Duodenal mucosa (tissue), 2 donors: Measurements from ENCODE around the gene LCN2.
"Not testable (repeated sequence)": the region's sequence is repeated elsewhere in the genome, so short reads cannot be mapped to it uniquely, and the experiment has no call there.

Experiments used
- H3K27ac ChIP-seq: one replicate; pipeline ENCODE4 v1.7.0; 2013; ENCODE audit warnings: low read depth, low read length
- H3K27me3 ChIP-seq, 2 donors: one replicate each; pipeline ENCODE4 v1.7.0; 2013; ENCODE audit warnings: low read length in 2 of 2, control low read depth in 1 of 2; ENCODE audit not compliant: insufficient read depth in 2 of 2, control insufficient read depth in 1 of 2
- H3K36me3 ChIP-seq, 2 donors: one replicate each; pipeline ENCODE4 v1.7.0; 2013; ENCODE audit warnings: low read length in 2 of 2, control low read depth in 1 of 2; ENCODE audit not compliant: insufficient read depth in 2 of 2, control insufficient read depth in 1 of 2
- H3K4me1 ChIP-seq, 2 donors: one replicate each; pipeline ENCODE4 v1.7.0; 2013; ENCODE audit warnings: low read length in 2 of 2, control low read depth in 1 of 2; ENCODE audit not compliant: insufficient read depth in 2 of 2, control insufficient read depth in 1 of 2
- H3K4me3 ChIP-seq, 2 donors: one replicate each; pipeline ENCODE4 v1.7.0; 2013; ENCODE audit warnings: low read length in 2 of 2, low read depth in 1 of 2
- H3K9ac ChIP-seq, 2 donors: one replicate each; pipeline ENCODE4 v1.7.0; 2013; ENCODE audit warnings: low read length in 2 of 2, low read depth in 1 of 2
- H3K9me3 ChIP-seq, 2 donors: one replicate each; pipeline ENCODE4 v1.7.0; 2013; ENCODE audit warnings: low read length in 2 of 2, control low read depth in 1 of 2; ENCODE audit not compliant: control insufficient read depth in 1 of 2

The LCN2 gene

GRCh38 chr9:128105538-128106175 is 43.6 kb upstream of the LCN2 start:
- Histone ChIP-seq H3K4me3 (no peak overlapping the region), H3K9me3 (no peaks in the 10 kb centered on the region), H3K36me3 (peaks cover 32 to 69% of the 10 kb centered on the region in 2 donors), H3K27me3 (no peaks in the 10 kb centered on the region), H3K9ac (no peak overlapping the region), H3K4me1 (peaks cover 34 to 44% of the 10 kb centered on the region in 2 donors), H3K27ac (no peak overlapping the region)

- no peak overlapping the region for H3K4me3 ChIP-seq
- H3K9me3 ChIP-seq, result no peaks in the 10 kb centered on the region
- peaks cover 32 to 65% of the 10 kb centered on the region in 2 donors for H3K36me3 ChIP-seq
- H3K9ac ChIP-seq, result no peak overlapping the region
- no peak overlapping the region for H3K27ac ChIP-seq
- H3K27me3 ChIP-seq, result no peaks in the 10 kb centered on the region
- H3K4me1 ChIP-seq, result peaks cover 27 to 37% of the 10 kb centered on the region in 2 donors
These were observed 42.9 kb upstream of the LCN2 start for GRCh38 chr9:128106181-128106939.

DNA sequence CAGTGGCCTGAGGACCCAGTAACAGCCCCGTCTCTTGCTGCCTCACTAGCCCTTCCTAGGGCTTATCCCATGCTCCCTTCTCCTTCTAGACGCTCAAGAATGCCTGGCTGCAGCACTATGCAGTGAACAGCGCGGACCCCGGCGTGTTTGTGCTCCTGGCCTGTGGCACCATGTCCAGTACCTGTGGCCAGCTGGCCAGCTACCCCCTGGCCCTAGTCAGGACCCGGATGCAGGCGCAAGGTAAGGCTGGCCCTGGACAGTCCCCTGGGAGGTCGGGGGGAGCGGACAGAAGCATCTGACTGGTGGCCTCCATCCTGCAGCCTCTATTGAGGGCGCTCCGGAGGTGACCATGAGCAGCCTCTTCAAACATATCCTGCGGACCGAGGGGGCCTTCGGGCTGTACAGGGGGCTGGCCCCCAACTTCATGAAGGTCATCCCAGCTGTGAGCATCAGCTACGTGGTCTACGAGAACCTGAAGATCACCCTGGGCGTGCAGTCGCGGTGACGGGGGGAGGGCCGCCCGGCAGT is 42.2 kb upstream of the LCN2 start:
- no peak overlapping the region for H3K27ac ChIP-seq
- no peak overlapping the region for H3K4me3 ChIP-seq
- H3K36me3 ChIP-seq, result peaks cover 32 to 60% of the 10 kb centered on the region in 2 donors
- H3K4me1 ChIP-seq, result peaks cover 27 to 33% of the 10 kb centered on the region in 2 donors
- no peaks in the 10 kb centered on the region for H3K27me3 ChIP-seq
- H3K9me3 ChIP-seq, result no peaks in the 10 kb centered on the region
- H3K9ac ChIP-seq, result no peak overlapping the region

GRCh38 chr9:128107468-128108268 is 41.6 kb upstream of the LCN2 start:
- H3K36me3 ChIP-seq, result peaks cover 26 to 54% of the 10 kb centered on the region in 2 donors
- H3K27ac ChIP-seq, result no peak overlapping the region
- H3K4me3 ChIP-seq, result no peak overlapping the region

DNA sequence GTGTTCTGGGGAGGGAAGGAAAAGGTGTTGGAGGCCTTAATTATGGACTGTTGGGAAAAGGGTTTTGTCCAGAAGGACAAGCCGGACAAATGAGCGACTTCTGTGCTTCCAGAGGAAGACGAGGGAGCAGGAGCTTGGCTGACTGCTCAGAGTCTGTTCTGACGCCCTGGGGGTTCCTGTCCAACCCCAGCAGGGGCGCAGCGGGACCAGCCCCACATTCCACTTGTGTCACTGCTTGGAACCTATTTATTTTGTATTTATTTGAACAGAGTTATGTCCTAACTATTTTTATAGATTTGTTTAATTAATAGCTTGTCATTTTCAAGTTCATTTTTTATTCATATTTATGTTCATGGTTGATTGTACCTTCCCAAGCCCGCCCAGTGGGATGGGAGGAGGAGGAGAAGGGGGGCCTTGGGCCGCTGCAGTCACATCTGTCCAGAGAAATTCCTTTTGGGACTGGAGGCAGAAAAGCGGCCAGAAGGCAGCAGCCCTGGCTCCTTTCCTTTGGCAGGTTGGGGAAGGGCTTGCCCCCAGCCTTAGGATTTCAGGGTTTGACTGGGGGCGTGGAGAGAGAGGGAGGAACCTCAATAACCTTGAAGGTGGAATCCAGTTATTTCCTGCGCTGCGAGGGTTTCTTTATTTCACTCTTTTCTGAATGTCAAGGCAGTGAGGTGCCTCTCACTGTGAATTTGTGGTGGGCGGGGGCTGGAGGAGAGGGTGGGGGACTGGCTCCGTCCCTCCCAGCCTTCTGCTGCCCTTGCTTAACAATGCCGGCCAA is 40.8 kb upstream of the LCN2 start:
- H3K36me3 ChIP-seq, result peaks cover 23 to 48% of the 10 kb centered on the region in 2 donors
- no peak overlapping the region for H3K27ac ChIP-seq
- no peak overlapping the region for H3K4me3 ChIP-seq
- no peaks in the 10 kb centered on the region for H3K9me3 ChIP-seq
- no peak overlapping the region for H3K9ac ChIP-seq
- peaks cover 16 to 21% of the 10 kb centered on the region in 2 donors for H3K4me1 ChIP-seq
- no peaks in the 10 kb centered on the region for H3K27me3 ChIP-seq

More at GRCh38 chr9:128107468-128108268, 41.6 kb upstream of the LCN2 start:
- Histone ChIP-seq H3K9me3 (no peaks in the 10 kb centered on the region), H3K9ac (no peak overlapping the region), H3K27me3 (no peaks in the 10 kb centered on the region), H3K4me1 (peaks cover 24 to 28% of the 10 kb centered on the region in 2 donors)

DNA sequence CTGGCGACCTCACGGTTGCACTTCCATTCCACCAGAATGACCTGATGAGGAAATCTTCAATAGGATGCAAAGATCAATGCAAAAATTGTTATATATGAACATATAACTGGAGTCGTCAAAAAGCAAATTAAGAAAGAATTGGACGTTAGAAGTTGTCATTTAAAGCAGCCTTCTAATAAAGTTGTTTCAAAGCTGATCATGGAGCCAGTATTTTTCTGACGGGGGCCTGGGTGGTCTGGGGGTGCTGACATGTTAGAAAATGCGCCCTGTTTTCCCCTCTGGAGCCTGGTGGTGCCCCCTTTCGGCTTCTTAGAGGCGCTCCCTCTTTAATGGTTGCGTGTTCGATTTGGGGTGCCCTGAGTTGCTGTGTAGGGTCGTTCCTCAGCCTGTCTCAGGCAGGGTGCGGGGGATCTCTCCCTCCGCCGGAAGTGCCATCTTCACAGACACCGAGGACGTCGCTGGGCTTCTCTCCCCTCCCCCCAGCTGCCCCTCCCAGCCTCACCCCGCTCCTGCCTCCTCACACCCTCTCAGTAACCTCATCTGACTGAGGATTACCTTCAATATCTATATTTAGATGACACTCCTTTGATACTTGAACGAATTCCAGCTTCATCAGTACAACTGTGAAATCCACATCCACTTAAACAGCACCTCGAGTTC is 40.1 kb upstream of the LCN2 start:
- peak overlapping the region; percentile 79 for H3K27ac ChIP-seq
- H3K4me3 ChIP-seq, result peak overlapping the region; percentile 55 to 61
- H3K4me1 ChIP-seq, result peaks cover 9 to 17% of the 10 kb centered on the region in 2 donors
- H3K9me3 ChIP-seq, result no peaks in the 10 kb centered on the region
- peak overlapping the region; percentile 44 to 70 for H3K9ac ChIP-seq
- peaks cover 23 to 44% of the 10 kb centered on the region in 2 donors for H3K36me3 ChIP-seq
- H3K27me3 ChIP-seq, result no peaks in the 10 kb centered on the region

- not testable (repeated sequence) for H3K9me3 ChIP-seq, H3K27ac ChIP-seq, H3K27me3 ChIP-seq
- Histone ChIP-seq H3K4me3 (peak overlapping the region in 1 of 2 donors; percentile 45), H3K9ac (peak overlapping the region; percentile 18 to 28), H3K36me3 (peaks cover 12 to 30% of the 10 kb centered on the region in 2 donors), H3K4me1 (peaks cover 23 to 27% of the 10 kb centered on the region in 2 donors)
These were observed 37.5 kb upstream of the LCN2 start for GRCh38 chr9:128111726-128112125.

DNA sequence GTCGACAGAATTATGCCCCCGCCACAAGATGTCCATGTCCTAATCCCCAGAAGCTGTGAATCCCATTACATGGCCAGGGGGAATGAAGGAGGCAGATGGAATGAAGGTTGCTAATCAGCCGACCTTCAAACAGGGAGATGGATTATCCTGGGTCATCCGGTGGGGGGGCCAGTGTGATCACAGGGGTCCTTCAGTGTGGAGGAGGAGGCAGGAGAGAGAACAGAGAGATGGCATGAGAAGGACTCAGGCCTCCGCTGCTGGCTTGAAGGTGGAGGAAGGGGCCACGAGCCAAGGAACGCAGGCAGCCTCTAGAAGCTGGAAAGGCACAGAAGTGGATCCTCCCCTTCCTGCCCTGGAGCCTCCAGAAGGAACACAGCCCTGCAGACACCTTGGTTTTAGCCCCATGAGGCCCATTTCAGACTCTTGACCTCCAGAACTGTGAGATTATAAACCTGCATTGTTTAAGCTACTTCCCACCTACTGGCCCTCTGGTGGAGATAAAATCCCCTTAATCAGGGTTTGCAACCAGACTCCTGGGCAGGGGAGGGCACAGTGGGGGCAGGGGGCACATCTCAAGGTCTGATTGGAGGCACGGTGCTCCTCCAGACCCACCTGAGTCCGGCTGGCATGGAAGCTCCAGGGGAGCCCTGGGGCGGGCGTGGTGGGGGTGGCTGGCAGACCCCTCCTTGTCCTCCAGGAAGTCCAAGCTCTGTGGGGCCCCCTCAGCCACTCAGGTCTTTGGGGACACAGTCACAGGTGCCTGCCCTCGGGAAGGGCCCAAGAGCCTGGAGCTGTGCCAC is 35.5 kb upstream of the LCN2 start:
- Histone ChIP-seq H3K9ac (peak overlapping the region; percentile 84 to 96), H3K4me3 (peak overlapping the region; percentile 66 to 74), H3K4me1 (peaks cover 23 to 32% of the 10 kb centered on the region in 2 donors), H3K36me3 (peaks cover 0 to 11% of the 10 kb centered on the region in 2 donors), H3K27ac (peak overlapping the region; percentile 91), H3K27me3 (no peaks in the 10 kb centered on the region), H3K9me3 (no peaks in the 10 kb centered on the region)
